Upper lobe of left lung (tissue), 6 donors: ENCODE measurements around the gene TAS2R46. TPM values are rescaled to one million over a fixed set of nuclear protein-coding genes. Genes with fewer than 3 reads are reported as not detected.

Experiments
- ATAC-seq, 2 donors: fragments of 200-7000 bp; cut with Tn5 transposase; one replicate each; pipeline ENCODE4 v1.9.1; 2022; ENCODE audit warnings: mild to moderate bottlenecking in 2 of 2, moderate library complexity in 2 of 2; ENCODE audit not compliant: low FRiP score in 2 of 2
- DNase-seq, 2 donors: peaks; one replicate each; pipeline ENCODE4 v3.0.0-alpha.2; 2019 to 2020
- H3K27ac ChIP-seq, 4 donors: fragments of 200-600 bp; sonication (generic); one replicate each; pipeline ENCODE4 v1.5.1; 2016 to 2019
- H3K27me3 ChIP-seq, 4 donors: fragments of 200-600 bp; sonication (generic); one replicate each; pipeline ENCODE4 v1.5.1; 2017 to 2019
- H3K36me3 ChIP-seq, 4 donors: fragments of 200-600 bp; sonication (generic); one replicate each; pipeline ENCODE4 v1.5.1; 2016 to 2019
- H3K4me1 ChIP-seq, 4 donors: fragments of 200-600 bp; sonication (generic); one replicate each; pipeline ENCODE4 v1.5.1; 2018 to 2019
- H3K4me3 ChIP-seq, 4 donors: fragments of 200-600 bp; sonication (generic); one replicate each; pipeline ENCODE4 v1.5.1; 2017 to 2019; ENCODE audit warnings: mild to moderate bottlenecking in 2 of 4, moderate library complexity in 1 of 4
- H3K9me3 ChIP-seq, 4 donors: fragments of 200-600 bp; sonication (generic); one replicate each; pipeline ENCODE4 v1.5.1; 2018 to 2019
- CTCF ChIP-seq, 6 experiments: fragments of 450-650 bp in 4 of 6; fragments of 200-600 bp in 2 of 6; sonication (generic) in 2 of 6; IDR thresholded peaks; one replicate each; pipeline ENCODE4 v1.5.1; 2016 to 2019; ENCODE audit warnings: antibody characterized with exemption in 6 of 6
- EP300 ChIP-seq, 4 donors: sonication (generic); formaldehyde crosslinking; IDR thresholded peaks; one replicate each; pipeline ENCODE4 v1.5.1; 2017; ENCODE audit warnings: antibody characterized with exemption in 4 of 4, control low read depth in 2 of 4
- POLR2A ChIP-seq, 4 donors: fragments of 450-650 bp; IDR thresholded peaks; one replicate each; pipeline ENCODE4 v1.5.1; 2016 to 2017; ENCODE audit warnings: antibody characterized with exemption in 4 of 4, mild to moderate bottlenecking in 2 of 4
- POLR2AphosphoS5 ChIP-seq, 2 donors: sonication (generic); formaldehyde crosslinking; IDR thresholded peaks; one replicate each; pipeline ENCODE4 v1.5.1; 2017; ENCODE audit warnings: antibody characterized with exemption in 2 of 2
- WGBS, 2 donors: methylation state at CpG; one replicate each; pipeline ENCODE4 v1.1.5; 2017 to 2018; 5-methylcytosine and 5-hydroxymethylcytosine counted together
- small RNA-seq, 4 donors: library from RNA; depleted of rRNA; stranded (forward); fragments of <200 nt; gene quantifications; one replicate each; pipeline ENCODE3, GENCODE V24; 2016
- total RNA-seq, 6 donors: library from RNA; depleted of rRNA in 4 of 6; stranded (reverse); fragments of >200 nt in 4 of 6; gene quantifications; one replicate each; pipeline versions ENCODE4 v1.1.0 to v1.2.1, GENCODE V29; 2016 to 2021
- donor health status: DM: no; HTN: no; CAD: no; lungs with moderate emphysema.
- donor health status: DM: no; HTN: yes; CAD: no; lungs with severe emphysema.

The TAS2R46 gene
- total RNA-seq, 6 donors from 2014 or later, result 0.47 to 7.1 (median 2.2) TPM; not detected in 1

- H3K36me3 ChIP-seq, result no peaks in the 10 kb centered on the region
- no peaks in the 10 kb centered on the region for H3K9me3 ChIP-seq
- ATAC-seq (no peak), DNase-seq (no peak)
- H3K4me3 ChIP-seq, result no peak overlapping the region
- H3K27ac ChIP-seq, result no peak overlapping the region
- TF ChIP-seq CTCF (IDR thresholded peaks at IDR 0.05) (no peak), POLR2AphosphoS5 (IDR thresholded peaks at IDR 0.05) (no peak), POLR2A (IDR thresholded peaks at IDR 0.05) (no peak), EP300 (IDR thresholded peaks at IDR 0.05) (no peak)
- no peaks in the 10 kb centered on the region for H3K27me3 ChIP-seq
- 91 to 92% methylated on average over 1 of the region's 1 CpG for WGBS, 2 donors
- peaks cover 0 to 4% (median 0%) of the 10 kb centered on the region in 4 donors for H3K4me1 ChIP-seq
Observed at GRCh38 chr12:11016937-11017336, 45.2 kb downstream of the TAS2R46 start.

- H3K4me3 ChIP-seq, result no peak overlapping the region
- TF ChIP-seq POLR2AphosphoS5 (IDR thresholded peaks at IDR 0.05) (no peak), EP300 (IDR thresholded peaks at IDR 0.05) (no peak), CTCF (IDR thresholded peaks at IDR 0.05) (no peak), POLR2A (IDR thresholded peaks at IDR 0.05) (no peak)
Observed at GRCh38 chr12:11015775-11016430, 46.2 kb downstream of the TAS2R46 start.

GRCh38 chr12:11014234-11014633 is 47.9 kb downstream of the TAS2R46 start:
- Histone ChIP-seq H3K4me3 (no peak overlapping the region), H3K27ac (no peak overlapping the region), H3K9me3 (no peaks in the 10 kb centered on the region), H3K4me1 (peaks cover 0 to 4% (median 0%) of the 10 kb centered on the region in 4 donors), H3K27me3 (no peaks in the 10 kb centered on the region), H3K36me3 (no peaks in the 10 kb centered on the region)
- TF ChIP-seq POLR2A (IDR thresholded peaks at IDR 0.05), result no peak
- no peak for TF ChIP-seq POLR2AphosphoS5 (IDR thresholded peaks at IDR 0.05)
- no peak for TF ChIP-seq EP300 (IDR thresholded peaks at IDR 0.05)
- TF ChIP-seq CTCF (IDR thresholded peaks at IDR 0.05), result no peak
- ATAC-seq (no peak), DNase-seq (no peak)

More at GRCh38 chr12:11015775-11016430, 46.2 kb downstream of the TAS2R46 start:
- peaks cover 0 to 4% (median 0%) of the 10 kb centered on the region in 4 donors for H3K4me1 ChIP-seq
- H3K9me3 ChIP-seq, result no peaks in the 10 kb centered on the region
- H3K36me3 ChIP-seq, result no peaks in the 10 kb centered on the region
- no peak for ATAC-seq
- H3K27ac ChIP-seq, result no peak overlapping the region
- WGBS, 2 donors, result 81 to 83% methylated on average over 4 of the region's 4 CpGs
- DNase-seq, result no peak
- H3K27me3 ChIP-seq, result no peaks in the 10 kb centered on the region

Small RNA genes lying within 50 kb of the gene (small RNA-seq; reads per million reads assigned to genes)
- 0 reads per million in 4 donors for gene AC018630.1

Other genes with a start within 250 kb of the TAS2R46 start
- gene TAS2R10, start 235.9 kb downstream of the TAS2R46 start, total RNA-seq, result 1 to 10 TPM in 1 of 6 donors, under 1 TPM in 2, not detected in 3; 0.29 to 4.4 (median 0.46) TPM
- 10 to 100 TPM in 2 of 6 donors, 1 to 10 TPM in 3, under 1 TPM in 1; 0.71 to 34.6 (median 2.5) TPM for gene PRR4, start 212.8 kb downstream of the TAS2R46 start, total RNA-seq
- gene PRH1, start 178.0 kb downstream of the TAS2R46 start, total RNA-seq, result 10 to 100 TPM in 5 of 6 donors, 1 to 10 TPM in 1; 6.5 to 43.9 (median 34.4) TPM
- 1 to 10 TPM in 4 of 6 donors, under 1 TPM in 2; 0.61 to 6.8 (median 2.5) TPM for gene TAS2R13, start 152.7 kb downstream of the TAS2R46 start, total RNA-seq
- gene PRH2, start 133.1 kb downstream of the TAS2R46 start, total RNA-seq, result under 1 TPM in 1 of 6 donors, not detected in 5; 0.63 TPM
- 10 to 100 TPM in 1 of 6 donors, 1 to 10 TPM in 4, under 1 TPM in 1; 0.94 to 12.7 (median 2.8) TPM for gene TAS2R14, start 123.0 kb downstream of the TAS2R46 start, total RNA-seq
- 1 to 10 TPM in 4 of 6 donors, under 1 TPM in 1, not detected in 1; 0.67 to 6.2 (median 1.8) TPM for gene TAS2R50, start 75.4 kb downstream of the TAS2R46 start, total RNA-seq
- 1 to 10 TPM in 5 of 6 donors, under 1 TPM in 1; 0.84 to 6.3 (median 2.4) TPM for gene TAS2R20, start 64.0 kb downstream of the TAS2R46 start, total RNA-seq
- 10 to 100 TPM in 2 of 6 donors, 1 to 10 TPM in 4; 1.2 to 17.8 (median 4.0) TPM for gene TAS2R19, start 39.7 kb downstream of the TAS2R46 start, total RNA-seq
- 1 to 10 TPM in 5 of 6 donors, under 1 TPM in 1; 0.81 to 9.5 (median 3.5) TPM for gene TAS2R31, start 30.9 kb downstream of the TAS2R46 start, total RNA-seq
- 10 to 100 TPM in 1 of 6 donors, 1 to 10 TPM in 3, under 1 TPM in 1, not detected in 1; 0.52 to 10.5 (median 5.9) TPM for gene TAS2R43, start 30.0 kb upstream of the TAS2R46 start, total RNA-seq
- 10 to 100 TPM in 2 of 6 donors, 1 to 10 TPM in 4; 1.4 to 20.2 (median 6.0) TPM for gene TAS2R30, start 72.3 kb upstream of the TAS2R46 start, total RNA-seq
- 1 to 10 TPM; 1.3 to 9.2 (median 8.1) TPM for gene SMIM10L1, start 108.9 kb upstream of the TAS2R46 start, total RNA-seq
- not detected for gene TAS2R42, start 124.6 kb upstream of the TAS2R46 start, total RNA-seq
- not detected for gene PRB3, start 207.4 kb upstream of the TAS2R46 start, total RNA-seq
- 1 to 10 TPM in 1 of 6 donors, not detected in 5; 2.4 TPM for gene PRB4, start 248.1 kb upstream of the TAS2R46 start, total RNA-seq